Caco-2 (cell line): ENCODE data around the gene TFDP2. TPM values are rescaled to one million over a fixed set of nuclear protein-coding genes. Genes with fewer than 3 reads are reported as not detected.

Source experiments
- BruUV-seq: library from RNA; stranded (reverse); fragments of 400-500 nt; replicated peaks from 2 replicates; lab custom pipeline; 2021; lab: Mats Ljungman, UMichigan
- CTCF ChIA-PET: fragments of 300-600 bp; sonication (Branson Sonifier 250); formaldehyde crosslinking; loops from one replicate; lab custom pipeline; 2022; ENCODE audit warnings: antibody characterized with exemption; lab: Charles Lee
- POLR2A ChIA-PET: fragments of 300-600 bp; sonication (Branson Sonifier 250); formaldehyde crosslinking; loops from one replicate; lab custom pipeline; 2022; ENCODE audit warnings: antibody characterized with exemption; lab: Charles Lee
- DNase-seq, 2 experiments: peaks; one replicate each; pipeline versions ENCODE4 v3.0.0 to v3.0.0-alpha.2; 2020 to 2022
- H3K27me3 ChIP-seq: replicated peaks from 2 replicates; pipeline ENCODE4 v1.6.0; 2011; ENCODE audit warnings: low read length; ENCODE audit not compliant: control insufficient read depth, insufficient read depth
- H3K36me3 ChIP-seq: 2 replicates; pipeline ENCODE4 v1.5.1; 2011; ENCODE audit warnings: low read length; ENCODE audit not compliant: control insufficient read depth, insufficient read depth
- H3K4me1 ChIP-seq: fragments of 250-450 bp; sonication (Bioruptor Pico); 2 replicates; pipeline ENCODE4 v1.5.1; 2020; ENCODE audit warnings: mild to moderate bottlenecking
- H3K4me3 ChIP-seq: 2 replicates; pipeline ENCODE4 v1.5.1; 2011; ENCODE audit warnings: low read depth, mild to moderate bottlenecking, control low read depth, low read length
- H3K9me3 ChIP-seq: fragments of 250-450 bp; sonication (Bioruptor Pico); 2 replicates; pipeline ENCODE4 v1.5.1; 2020; ENCODE audit warnings: mild to moderate bottlenecking, moderate library complexity
- H3K27ac Mint-ChIP-seq: one replicate; pipeline ENCODE4 v1.8.0; 2022; ENCODE audit warnings: mixed read lengths; ENCODE audit not compliant: unreplicated experiment
- H3K27me3 Mint-ChIP-seq: one replicate; pipeline ENCODE4 v1.8.0; 2022; ENCODE audit warnings: mixed read lengths; ENCODE audit not compliant: insufficient read depth, unreplicated experiment
- H3K36me3 Mint-ChIP-seq: one replicate; pipeline ENCODE4 v1.8.0; 2022; ENCODE audit warnings: mild to moderate bottlenecking, mixed read lengths; ENCODE audit not compliant: insufficient read depth, unreplicated experiment
- H3K4me1 Mint-ChIP-seq: one replicate; pipeline ENCODE4 v1.8.0; 2022; ENCODE audit warnings: low read depth, mixed read lengths; ENCODE audit not compliant: unreplicated experiment
- H3K4me3 Mint-ChIP-seq: one replicate; pipeline ENCODE4 v1.8.0; 2022; ENCODE audit warnings: mild to moderate bottlenecking, moderate library complexity, mixed read lengths; ENCODE audit not compliant: unreplicated experiment
- H3K9me3 Mint-ChIP-seq: one replicate; pipeline ENCODE4 v1.8.0; 2022; ENCODE audit warnings: mixed read lengths; ENCODE audit not compliant: unreplicated experiment
- intact Hi-C: fragments of 100-400 bp; cut with micrococcal nuclease; formaldehyde crosslinking; loops from one replicate; pipeline ENCODE4 v1.10.0; 2022; ENCODE audit not compliant: unreplicated experiment
- total RNA-seq: library from RNA; stranded (reverse); gene quantifications from 2 replicates; pipeline ENCODE4 v1.2.3, GENCODE V29; 2022
- TF ChIP-seq, protein P1 (sequence below), 2 experiments: fragments of 200-600 bp in 1 of 2; IDR thresholded peaks; 1 replicate in 1 of 2; 2 replicates in 1 of 2; pipeline versions ENCODE4 v1.5.1 to v1.8.0; 2011 to 2022; ENCODE audit warnings: antibody characterized with exemption in 1 of 2, control low read depth in 1 of 2, inconsistent platforms in 1 of 2, low read depth in 1 of 2, low read length in 1 of 2, mild to moderate bottlenecking in 1 of 2, moderate library complexity in 1 of 2; ENCODE audit not compliant: insufficient read depth in 1 of 2, severe bottlenecking in 1 of 2, unreplicated experiment in 1 of 2

TFDP2 gene
- total RNA-seq, 1 experiment from 2014 or later: 38.6 TPM

- Histone ChIP-seq H3K36me3 (no peaks in the 10 kb centered on the region), H3K27me3 (no peaks in the 10 kb centered on the region), H3K4me3 (peak overlapping the region; percentile 35; the same call in 1 of the 2 replicates), H3K4me1 (peaks cover 14% of the 10 kb centered on the region), H3K9me3 (no peaks in the 10 kb centered on the region)
- TF ChIP-seq, protein P1, sequence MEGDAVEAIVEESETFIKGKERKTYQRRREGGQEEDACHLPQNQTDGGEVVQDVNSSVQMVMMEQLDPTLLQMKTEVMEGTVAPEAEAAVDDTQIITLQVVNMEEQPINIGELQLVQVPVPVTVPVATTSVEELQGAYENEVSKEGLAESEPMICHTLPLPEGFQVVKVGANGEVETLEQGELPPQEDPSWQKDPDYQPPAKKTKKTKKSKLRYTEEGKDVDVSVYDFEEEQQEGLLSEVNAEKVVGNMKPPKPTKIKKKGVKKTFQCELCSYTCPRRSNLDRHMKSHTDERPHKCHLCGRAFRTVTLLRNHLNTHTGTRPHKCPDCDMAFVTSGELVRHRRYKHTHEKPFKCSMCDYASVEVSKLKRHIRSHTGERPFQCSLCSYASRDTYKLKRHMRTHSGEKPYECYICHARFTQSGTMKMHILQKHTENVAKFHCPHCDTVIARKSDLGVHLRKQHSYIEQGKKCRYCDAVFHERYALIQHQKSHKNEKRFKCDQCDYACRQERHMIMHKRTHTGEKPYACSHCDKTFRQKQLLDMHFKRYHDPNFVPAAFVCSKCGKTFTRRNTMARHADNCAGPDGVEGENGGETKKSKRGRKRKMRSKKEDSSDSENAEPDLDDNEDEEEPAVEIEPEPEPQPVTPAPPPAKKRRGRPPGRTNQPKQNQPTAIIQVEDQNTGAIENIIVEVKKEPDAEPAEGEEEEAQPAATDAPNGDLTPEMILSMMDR (IDR thresholded peaks at IDR 0.05; ENCODE audit: insufficient read depth in 1 of 2, low read depth in 1 of 2, low read length in 1 of 2, severe bottlenecking in 1 of 2, unreplicated experiment in 1 of 2): no peak
- BruUV-seq: no TSS peak
- Mint-ChIP-seq H3K27ac (peak overlapping the region; percentile 50), H3K9me3 (no peaks in the 10 kb centered on the region), H3K27me3 (no peaks in the 10 kb centered on the region), H3K36me3 (no peaks in the 10 kb centered on the region), H3K4me3 (peak overlapping the region; percentile 66), H3K4me1 (peaks cover 23% of the 10 kb centered on the region)
- intact Hi-C loops: loop anchor here (10.0 kb wide), 1 partner anchor 198 kb away; the partner anchor contains the start of gene GK5
- no peak for DNase-seq
- POLR2A ChIA-PET: no interaction called here
- CTCF ChIA-PET: interaction anchor here (0.6 kb wide), 1 partner anchor 100 kb away, joined by 7 read pairs; no protein-coding TSS in a partner anchor
Measured at GRCh38 chr3:142027300-142027699, 122.0 kb downstream of the TFDP2 start.

DNA sequence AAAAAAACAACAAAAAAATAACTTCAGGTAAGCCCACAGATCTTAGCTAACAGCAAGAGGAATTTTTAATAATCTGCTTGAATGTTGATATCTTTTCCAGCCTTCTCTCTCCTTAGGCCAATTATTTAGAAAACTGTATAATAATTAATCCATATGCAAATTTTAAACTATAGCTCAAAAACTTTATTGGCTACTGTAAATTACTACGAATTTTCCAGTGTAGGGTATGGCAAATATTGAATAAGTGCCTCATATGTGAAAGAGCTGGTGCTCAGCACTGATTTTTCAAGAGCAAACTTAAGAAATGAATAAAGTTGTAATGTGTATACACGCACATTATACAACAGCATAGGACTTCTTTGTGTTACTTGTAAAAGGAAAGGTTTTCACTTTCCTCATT, 123.0 kb downstream of the TFDP2 start:
- ChIA-PET POLR2A (no interaction called here), CTCF (no interaction called here)
- Histone ChIP-seq H3K4me3 (no peak overlapping the region), H3K9me3 (no peaks in the 10 kb centered on the region), H3K4me1 (peaks cover 17% of the 10 kb centered on the region), H3K27me3 (no peaks in the 10 kb centered on the region), H3K36me3 (no peaks in the 10 kb centered on the region)
- intact Hi-C loops: loop anchor here (10.0 kb wide), 1 partner anchor 198 kb away; the partner anchor contains the start of gene GK5
- Mint-ChIP-seq H3K27ac (no peak overlapping the region), H3K27me3 (no peaks in the 10 kb centered on the region), H3K36me3 (no peaks in the 10 kb centered on the region), H3K4me3 (no peak overlapping the region), H3K4me1 (peaks cover 23% of the 10 kb centered on the region), H3K9me3 (no peaks in the 10 kb centered on the region)
- BruUV-seq: no TSS peak
- DNase-seq: no peak
- TF ChIP-seq, protein P1 (IDR thresholded peaks at IDR 0.05; ENCODE audit: insufficient read depth in 1 of 2, low read depth in 1 of 2, low read length in 1 of 2, severe bottlenecking in 1 of 2, unreplicated experiment in 1 of 2): no peak

- Histone ChIP-seq H3K27me3 (no peaks in the 10 kb centered on the region), H3K4me1 (peaks cover 3% of the 10 kb centered on the region; the same call in 1 of the 2 replicates), H3K9me3 (no peaks in the 10 kb centered on the region), H3K4me3 (no peak overlapping the region), H3K36me3 (no peaks in the 10 kb centered on the region)
- H3K4me1 Mint-ChIP-seq: peaks cover 8% of the 10 kb centered on the region
- TF ChIP-seq, protein P1 (IDR thresholded peaks at IDR 0.05; ENCODE audit: insufficient read depth in 1 of 2, low read depth in 1 of 2, low read length in 1 of 2, severe bottlenecking in 1 of 2, unreplicated experiment in 1 of 2): no peak
- DNase-seq: peak in 1 of 2 experiments; percentile 11
- ChIA-PET POLR2A (no interaction called here), CTCF (no interaction called here)
- no peak overlapping the region for H3K27ac Mint-ChIP-seq
- no peaks in the 10 kb centered on the region for H3K9me3 Mint-ChIP-seq
- intact Hi-C loops: loop anchor here (5.0 to 10.0 kb wide), 2 partner anchors 105 to 202 kb away; partner anchors contain the start of gene GK5
- no peaks in the 10 kb centered on the region for H3K36me3 Mint-ChIP-seq
- no peak overlapping the region for H3K4me3 Mint-ChIP-seq
- H3K27me3 Mint-ChIP-seq: no peaks in the 10 kb centered on the region
- no TSS peak for BruUV-seq
Measured at GRCh38 chr3:142022381-142022780, 127.0 kb downstream of the TFDP2 start.
